ENCODE measurements around the gene TNNT3. TPM values are rescaled to one million over a fixed set of nuclear protein-coding genes. Genes with fewer than 3 reads are reported as not detected.

TNNT3 gene
- total and polyA plus RNA-seq, 5 donors: 9.0 to 63.1 (median 39.9) TPM

DNA sequence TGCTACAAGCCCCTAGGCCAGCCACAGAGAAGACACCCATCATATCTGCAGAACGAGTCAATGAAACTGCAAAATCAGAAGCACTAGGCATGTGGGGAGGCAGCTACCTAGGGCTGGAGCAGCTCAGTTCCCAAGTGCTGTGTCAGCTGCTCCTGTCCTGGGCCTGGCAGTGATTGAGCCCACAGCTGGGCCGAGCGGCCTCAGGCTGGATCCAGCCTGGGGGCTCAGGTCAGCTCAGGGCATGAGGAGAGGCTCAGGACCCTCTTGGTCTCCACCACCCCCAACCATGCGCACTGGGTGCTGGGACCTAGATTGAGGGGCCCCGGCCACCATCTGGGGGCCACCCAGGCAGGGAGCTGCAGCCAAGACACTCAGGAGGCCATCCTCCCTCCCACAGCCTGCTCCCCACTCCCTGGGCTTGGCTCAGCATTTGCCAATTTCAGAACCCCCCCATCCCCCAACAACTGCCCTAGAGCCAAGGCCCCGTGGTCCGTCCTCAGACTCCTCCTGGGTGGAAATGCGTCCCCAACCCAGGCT, 2.4 kb upstream of the TNNT3 start:
- Histone ChIP-seq H3K4me1 (ENCODE audit: control insufficient read depth, insufficient read depth, low read length) (peaks cover 4% of the 10 kb centered on the region), H3K27ac (ENCODE audit: low read length) (no peak overlapping the region), H3K4me3 (ENCODE audit: low read length) (no peak overlapping the region), H3K9me3 (ENCODE audit: control insufficient read depth, low read length) (no peaks in the 10 kb centered on the region), H3K27me3 (ENCODE audit: control insufficient read depth, insufficient read depth) (no peaks in the 10 kb centered on the region)
- WGBS: 66% methylated on average over 8 of the region's 8 CpGs
- ATAC-seq: peak; percentile 2 to 4
- DNase-seq: peak in 2 of 3 donors; percentile 56 to 61
- intact Hi-C loops (cut with DNase I): loop anchor here (1.0 to 10.0 kb wide), 3 partner anchors 24 to 62 kb away; partner anchors contain the start of gene LSP1 (in 1 of the 4)

DNA sequence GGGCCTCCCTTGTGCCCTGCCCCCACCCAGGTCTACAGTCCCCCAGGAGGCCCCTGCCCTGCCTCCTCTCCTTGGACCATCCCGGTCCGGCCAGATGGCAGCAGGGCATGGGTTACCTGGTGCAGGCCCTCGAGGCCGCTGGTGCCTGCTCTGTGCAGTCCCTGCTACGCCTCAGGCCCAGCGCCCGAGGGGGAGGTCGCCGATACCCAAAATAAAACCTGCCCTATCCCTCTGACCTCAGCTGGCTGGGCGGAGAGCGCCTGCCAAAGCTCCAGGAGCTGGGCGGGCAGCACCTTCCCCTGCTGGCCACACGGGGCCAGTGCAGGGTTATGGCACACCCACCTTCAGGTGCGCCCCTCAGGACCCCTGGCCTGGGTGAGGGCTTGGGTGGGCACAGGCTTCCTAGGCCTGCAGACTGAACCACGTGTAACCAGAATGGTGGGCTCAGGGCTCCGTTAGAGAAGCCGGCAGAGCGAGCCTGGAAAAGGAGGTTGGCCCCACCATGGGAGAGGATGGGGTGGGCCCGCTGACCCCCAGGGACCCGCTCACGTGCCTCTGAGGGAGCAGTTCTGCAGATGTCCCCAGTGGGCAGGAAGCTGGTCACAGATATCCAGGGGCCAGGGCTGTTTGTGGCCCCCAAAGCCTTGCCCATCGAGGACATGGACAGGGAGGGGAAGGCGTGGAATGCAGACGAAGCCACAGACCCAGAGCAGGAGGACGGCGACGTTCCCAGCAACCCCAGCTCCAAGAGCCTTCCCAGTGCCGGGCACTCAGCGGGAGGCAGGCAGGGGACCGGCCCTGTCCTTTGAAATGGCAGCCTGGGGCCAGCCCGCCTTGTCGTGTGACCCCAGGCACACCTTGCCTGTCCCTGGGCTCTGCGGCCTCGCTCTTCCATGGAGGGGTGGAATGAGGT, 1.7 kb upstream of the TNNT3 start:
- Histone ChIP-seq H3K4me1 (ENCODE audit: control insufficient read depth, insufficient read depth, low read length) (peaks cover 4% of the 10 kb centered on the region), H3K9me3 (ENCODE audit: control insufficient read depth, low read length) (no peaks in the 10 kb centered on the region), H3K4me3 (ENCODE audit: low read length) (no peak overlapping the region), H3K27ac (ENCODE audit: low read length) (no peak overlapping the region), H3K27me3 (ENCODE audit: control insufficient read depth, insufficient read depth) (no peaks in the 10 kb centered on the region)
- intact Hi-C loops (cut with DNase I): loop anchor here in 2 of 4 donors (5.0 to 10.0 kb wide), 2 partner anchors 35 to 63 kb away; partner anchors contain the start of gene LSP1 (in 1 of the 2)
- ATAC-seq (peak; percentile 16 to 30), DNase-seq (peak in 2 of 3 donors; percentile 68 to 72)
- WGBS: 81% methylated on average over 34 of the region's 34 CpGs

DNA sequence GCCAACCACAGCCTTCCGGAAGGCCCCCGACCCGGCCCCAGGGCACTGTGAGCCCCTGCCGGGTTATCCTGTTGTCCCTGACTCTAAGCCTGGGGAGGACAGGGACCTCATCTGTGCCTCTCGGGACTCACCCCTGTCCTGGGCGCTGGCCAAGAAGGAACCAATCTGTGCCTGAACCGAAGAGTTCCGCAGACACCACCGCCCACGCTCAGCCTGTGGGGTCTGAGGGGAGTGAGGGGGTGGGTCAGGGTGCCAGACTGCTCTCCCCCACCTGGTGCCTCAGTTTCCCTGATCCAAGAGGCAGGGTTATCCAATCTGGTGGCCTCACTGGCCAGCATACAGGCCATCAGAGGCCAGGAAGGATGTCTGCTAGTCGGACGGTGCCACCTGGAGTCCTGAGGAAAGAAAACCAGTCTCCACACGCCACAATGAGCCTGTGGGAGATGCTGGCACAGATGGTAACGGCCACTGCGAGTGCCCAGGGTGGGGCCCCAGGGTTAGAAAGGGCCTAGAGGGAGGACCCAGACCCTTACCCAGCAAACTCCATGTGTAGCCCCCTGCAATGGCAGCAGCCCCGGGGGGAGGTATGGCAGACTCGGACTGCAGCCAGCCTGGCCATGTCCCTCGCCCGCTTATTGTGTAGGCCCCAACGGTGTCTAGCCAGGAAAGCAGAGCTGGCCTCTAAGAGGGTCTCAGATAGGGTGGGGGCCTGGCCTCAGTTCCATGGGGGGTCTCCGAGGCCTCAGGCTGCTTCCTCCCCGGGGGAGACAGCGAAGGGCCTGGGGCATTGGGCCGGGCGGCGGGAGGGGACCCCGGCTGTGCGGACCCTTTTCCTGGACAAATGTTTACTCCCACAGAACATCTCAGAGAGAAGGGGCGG, 827 bp upstream of the TNNT3 start:
- Histone ChIP-seq H3K27ac (ENCODE audit: low read length) (peak overlapping the region; percentile 34), H3K9me3 (ENCODE audit: control insufficient read depth, low read length) (no peaks in the 10 kb centered on the region), H3K4me3 (ENCODE audit: low read length) (no peak overlapping the region), H3K4me1 (ENCODE audit: control insufficient read depth, insufficient read depth, low read length) (peaks cover 4% of the 10 kb centered on the region), H3K27me3 (ENCODE audit: control insufficient read depth, insufficient read depth) (no peaks in the 10 kb centered on the region)
- no peak for ATAC-seq
- peak in 2 of 3 donors; percentile 50 to 72 for DNase-seq
- WGBS: 79% methylated on average over 29 of the region's 29 CpGs
- intact Hi-C loops (cut with DNase I): loop anchor here in 2 of 4 donors (5.0 to 10.0 kb wide), 2 partner anchors 36 to 64 kb away; partner anchors contain the start of gene LSP1 (in 1 of the 2)

DNA sequence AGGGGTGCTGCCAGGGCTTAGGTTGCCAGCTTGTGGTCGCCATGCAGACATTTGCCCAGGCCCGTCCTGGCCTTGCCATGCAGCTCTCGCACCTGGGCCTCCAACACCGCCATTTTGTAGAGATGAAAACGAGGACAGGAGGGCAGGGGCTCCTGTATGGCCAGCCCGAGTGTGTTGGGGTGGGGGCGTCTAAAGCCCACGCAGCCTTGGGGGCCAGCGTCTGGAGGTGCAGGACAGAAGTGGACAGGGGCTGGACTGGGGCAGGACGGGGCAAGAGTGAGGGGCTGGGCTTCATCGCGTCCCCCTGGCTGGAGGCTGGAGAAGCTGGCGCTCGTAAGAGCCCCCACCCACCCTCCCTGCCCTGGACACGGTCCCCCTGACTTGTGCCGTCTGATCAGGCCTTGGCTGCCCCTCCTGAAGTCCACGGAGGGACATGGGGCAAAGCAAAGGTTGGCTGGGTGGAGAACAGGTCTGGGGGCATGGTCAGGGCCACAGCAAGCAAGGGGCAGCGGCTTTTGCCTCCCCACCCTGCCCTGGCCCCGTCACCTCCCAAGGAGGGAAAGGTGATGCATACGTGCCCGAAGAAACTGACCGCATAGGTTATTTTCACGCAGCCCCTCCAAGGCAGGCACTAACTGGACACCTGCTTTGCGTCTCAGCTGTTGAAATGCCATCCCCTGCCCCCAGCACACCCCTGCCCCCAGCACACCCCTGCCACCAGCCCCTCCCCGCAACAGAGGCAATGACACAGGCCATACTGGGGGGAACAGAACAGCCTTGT, 815 bp downstream of the TNNT3 start:
- ATAC-seq (no peak), DNase-seq (peak in 2 of 3 donors; percentile 48 to 54)
- no peak overlapping the region for H3K4me3 ChIP-seq (ENCODE audit: low read length)
- H3K27me3 ChIP-seq (ENCODE audit: control insufficient read depth, insufficient read depth): no peaks in the 10 kb centered on the region
- intact Hi-C loops (cut with DNase I): loop anchor here in 2 of 4 donors (5.0 to 10.0 kb wide), 2 partner anchors 38 to 224 kb away; no protein-coding TSS in a partner anchor
- H3K4me1 ChIP-seq (ENCODE audit: control insufficient read depth, insufficient read depth, low read length): peaks cover 4% of the 10 kb centered on the region
- H3K9me3 ChIP-seq (ENCODE audit: control insufficient read depth, low read length): no peaks in the 10 kb centered on the region
- H3K27ac ChIP-seq (ENCODE audit: low read length): peak overlapping the region; percentile 39
- 88% methylated on average over 25 of the region's 25 CpGs for WGBS

DNA sequence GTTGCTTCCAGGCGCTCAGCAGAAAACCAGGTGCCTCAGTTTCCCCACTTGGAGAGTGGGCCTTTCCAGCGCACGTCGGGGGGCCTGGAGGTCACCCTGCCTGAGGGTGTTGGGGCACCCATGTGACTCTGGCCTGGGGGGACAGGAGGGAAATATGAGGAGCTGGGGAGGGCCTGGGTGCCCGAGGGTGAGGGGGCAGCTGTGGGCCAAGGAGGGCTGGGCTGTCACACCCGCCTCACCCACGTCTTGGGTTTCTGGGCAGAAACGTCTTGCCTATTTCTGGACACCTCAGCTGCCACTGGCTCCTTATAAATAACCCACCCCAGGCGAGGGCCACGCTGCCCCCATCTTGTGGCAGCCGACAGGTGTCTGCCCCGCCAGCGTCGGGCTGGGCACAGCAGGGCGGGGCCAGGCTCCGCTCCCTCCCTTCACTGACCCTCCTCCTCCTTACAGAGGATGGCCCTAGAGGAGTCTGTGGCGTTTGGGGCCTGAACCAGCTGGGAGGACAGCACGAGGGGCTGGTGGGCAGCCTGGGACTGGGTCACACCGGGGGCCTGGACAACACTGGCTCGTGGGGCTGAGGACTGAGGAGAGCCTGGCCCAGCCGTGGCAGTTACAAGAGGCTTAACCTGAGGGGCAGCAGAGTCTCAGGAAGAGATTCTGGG, 1.5 kb downstream of the TNNT3 start:
- intact Hi-C loops (cut with DNase I): loop anchor here in 2 of 4 donors (5.0 to 10.0 kb wide), 2 partner anchors 39 to 224 kb away; no protein-coding TSS in a partner anchor
- H3K27ac ChIP-seq (ENCODE audit: low read length): peak overlapping the region; percentile 39
- H3K27me3 ChIP-seq (ENCODE audit: control insufficient read depth, insufficient read depth): no peaks in the 10 kb centered on the region
- ATAC-seq: peak in 1 of 2 donors; percentile 8
- WGBS: 63% methylated on average over 21 of the region's 21 CpGs
- no peaks in the 10 kb centered on the region for H3K9me3 ChIP-seq (ENCODE audit: control insufficient read depth, low read length)
- no peak overlapping the region for H3K4me3 ChIP-seq (ENCODE audit: low read length)
- peaks cover 4% of the 10 kb centered on the region for H3K4me1 ChIP-seq (ENCODE audit: control insufficient read depth, insufficient read depth, low read length)
- peak in 2 of 3 donors; percentile 43 to 60 for DNase-seq

DNA sequence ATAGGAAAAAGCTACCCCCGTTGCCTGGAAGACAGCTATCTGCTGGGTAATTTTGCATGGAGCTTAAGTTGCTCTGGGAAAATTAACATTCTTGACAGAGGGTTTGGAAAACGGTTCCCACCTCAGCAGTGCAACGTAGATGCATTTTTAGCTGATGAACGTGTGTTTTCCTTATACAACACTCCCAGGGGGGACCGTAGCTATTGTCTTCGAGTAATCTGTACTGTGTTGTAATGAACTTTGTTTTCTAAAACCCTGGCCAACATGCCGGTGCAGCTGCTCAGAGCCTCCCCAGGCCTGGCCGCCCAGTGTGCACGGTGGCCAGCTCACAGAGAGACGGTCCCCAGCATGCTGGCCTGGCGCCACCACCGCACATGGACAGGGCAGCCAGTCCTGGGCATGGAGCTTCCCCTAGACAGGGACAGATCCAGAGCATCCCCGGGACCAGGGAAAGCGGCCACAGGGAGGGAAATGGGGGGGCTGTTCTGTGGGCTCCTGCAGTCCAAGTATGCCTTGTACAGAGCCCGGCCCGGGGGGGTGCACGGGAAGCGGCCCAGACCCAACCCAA, 2.2 kb downstream of the TNNT3 start:
- ATAC-seq (peak; percentile 5 to 34), DNase-seq (peak; percentile 67 to 87 (median 84))
- peak overlapping the region; percentile 70 for H3K27ac ChIP-seq (ENCODE audit: low read length)
- H3K9me3 ChIP-seq (ENCODE audit: control insufficient read depth, low read length): no peaks in the 10 kb centered on the region
- WGBS: 34% methylated on average over 18 of the region's 18 CpGs
- no peaks in the 10 kb centered on the region for H3K27me3 ChIP-seq (ENCODE audit: control insufficient read depth, insufficient read depth)
- no peak overlapping the region for H3K4me3 ChIP-seq (ENCODE audit: low read length)
- intact Hi-C loops (cut with DNase I): loop anchor here in 2 of 4 donors (5.0 to 10.0 kb wide), 2 partner anchors 39 to 223 kb away; no protein-coding TSS in a partner anchor
- peaks cover 4% of the 10 kb centered on the region for H3K4me1 ChIP-seq (ENCODE audit: control insufficient read depth, insufficient read depth, low read length)

DNA sequence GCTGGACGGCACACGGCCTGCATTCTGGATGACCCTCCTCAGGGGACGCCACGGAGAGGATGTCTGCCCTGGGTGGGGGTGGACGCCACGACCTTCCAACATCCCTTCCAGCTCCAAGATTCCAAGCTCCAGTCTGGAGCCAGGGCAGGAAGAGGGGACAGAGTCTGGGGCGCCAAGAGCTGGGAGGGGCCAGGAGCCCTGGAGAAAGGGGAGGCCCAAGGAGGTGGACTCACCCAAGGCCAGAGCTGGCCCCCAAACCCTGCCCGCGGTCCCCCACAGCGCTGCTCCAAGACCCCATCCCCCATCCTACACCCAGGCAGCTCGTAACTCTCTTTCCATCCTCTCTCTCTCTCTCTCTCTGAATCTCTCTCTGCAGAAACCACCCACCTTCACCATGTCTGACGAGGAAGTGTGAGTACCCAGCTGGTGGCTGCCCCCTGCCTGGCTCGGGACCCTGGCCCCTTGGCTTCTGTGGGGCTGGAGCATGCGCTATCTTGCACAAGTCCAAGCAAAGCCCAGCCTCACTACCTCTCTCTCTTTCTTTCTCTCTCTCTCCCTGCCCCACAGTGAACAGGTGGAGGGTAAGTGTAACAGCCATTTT, 3.1 kb downstream of the TNNT3 start:
- ATAC-seq (peak; percentile 4 to 7), DNase-seq (peak in 2 of 3 donors; percentile 70 to 74)
- Histone ChIP-seq H3K4me3 (ENCODE audit: low read length) (no peak overlapping the region), H3K27me3 (ENCODE audit: control insufficient read depth, insufficient read depth) (no peaks in the 10 kb centered on the region), H3K4me1 (ENCODE audit: control insufficient read depth, insufficient read depth, low read length) (peaks cover 4% of the 10 kb centered on the region), H3K9me3 (ENCODE audit: control insufficient read depth, low read length) (no peaks in the 10 kb centered on the region), H3K27ac (ENCODE audit: low read length) (peak overlapping the region; percentile 70)
- intact Hi-C loops (cut with DNase I): loop anchor here in 2 of 4 donors (5.0 to 10.0 kb wide), 2 partner anchors 40 to 222 kb away; no protein-coding TSS in a partner anchor
- WGBS: 40% methylated on average over 14 of the region's 14 CpGs

DNA sequence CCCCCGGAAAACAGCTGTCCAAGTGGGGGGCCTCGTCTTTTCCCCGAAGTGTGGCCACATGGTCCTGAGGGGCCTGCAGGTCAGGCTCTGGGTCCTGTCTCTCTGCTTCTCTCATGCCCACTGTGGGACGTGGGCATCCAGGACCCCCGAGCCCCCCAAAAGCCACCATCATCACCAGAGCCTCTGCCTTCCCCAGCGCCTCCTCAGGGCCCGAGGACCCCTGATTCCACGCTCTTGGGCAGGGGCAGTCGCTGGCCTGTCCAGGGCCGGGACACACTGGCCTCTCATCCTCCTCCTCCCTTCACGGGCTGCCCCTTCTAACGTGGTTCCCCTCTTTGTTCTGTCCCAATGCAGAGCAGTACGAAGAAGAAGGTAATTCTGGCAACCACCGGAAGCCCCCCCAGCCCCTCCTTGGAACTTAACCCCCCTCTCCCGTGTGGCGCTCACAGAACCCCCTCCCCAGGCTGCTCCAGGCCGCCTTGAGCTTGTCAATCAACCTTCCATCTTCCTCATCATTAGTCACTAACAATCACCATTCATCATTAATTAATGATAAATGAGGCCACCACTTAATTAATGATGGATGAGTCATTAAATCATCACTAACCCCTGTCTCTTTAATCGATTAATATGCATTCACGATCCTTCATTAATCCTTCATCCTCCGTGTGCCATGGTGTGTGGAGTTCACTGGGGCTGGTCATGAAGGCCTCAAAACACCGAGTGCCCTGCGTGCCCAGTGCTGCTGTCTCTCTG, 3.9 kb downstream of the TNNT3 start:
- 86% methylated on average over 22 of the region's 22 CpGs for WGBS
- no peak for ATAC-seq
- Histone ChIP-seq H3K27me3 (ENCODE audit: control insufficient read depth, insufficient read depth) (no peaks in the 10 kb centered on the region), H3K27ac (ENCODE audit: low read length) (no peak overlapping the region), H3K4me1 (ENCODE audit: control insufficient read depth, insufficient read depth, low read length) (peaks cover 4% of the 10 kb centered on the region), H3K4me3 (ENCODE audit: low read length) (no peak overlapping the region), H3K9me3 (ENCODE audit: control insufficient read depth, low read length) (no peaks in the 10 kb centered on the region)
- peak in 2 of 3 donors; percentile 26 to 30 for DNase-seq
- intact Hi-C loops (cut with DNase I): loop anchor here in 2 of 4 donors (5.0 to 10.0 kb wide), 2 partner anchors 41 to 221 kb away; no protein-coding TSS in a partner anchor

All from right cardiac atrium (tissue), 5 donors.